Liver (tissue), 9 donors: ENCODE measurements around the gene LRRK1. TPM values are rescaled to one million over a fixed set of nuclear protein-coding genes. Genes with fewer than 3 reads are reported as not detected.

ENCODE experiments used
- DNase-seq: peaks from one replicate; pipeline ENCODE4 v3.0.0-alpha.2; 2017; ENCODE audit warnings: low spot score
- H3K27ac ChIP-seq, 2 donors: one replicate each; pipeline ENCODE4 v1.7.0; 2013; ENCODE audit warnings: inconsistent platforms in 2 of 2, low read length in 2 of 2, control low read depth in 1 of 2, low read depth in 1 of 2, mild to moderate bottlenecking in 1 of 2
- H3K27me3 ChIP-seq, 4 donors: one replicate each; pipeline versions ENCODE4 v1.6.1 to v1.7.0; 2013; ENCODE audit warnings: low read length in 3 of 4, inconsistent platforms in 1 of 4, mild to moderate bottlenecking in 1 of 4, moderate library complexity in 1 of 4; ENCODE audit not compliant: control insufficient read depth in 4 of 4, insufficient read depth in 4 of 4
- H3K36me3 ChIP-seq, 4 donors: one replicate each; pipeline versions ENCODE4 v1.6.1 to v1.7.0; 2013; ENCODE audit warnings: low read length in 3 of 4, mild to moderate bottlenecking in 3 of 4, low read depth in 1 of 4, moderate library complexity in 1 of 4; ENCODE audit not compliant: control insufficient read depth in 4 of 4, insufficient read depth in 3 of 4
- H3K4me1 ChIP-seq, 4 donors: one replicate each; pipeline versions ENCODE4 v1.6.1 to v1.7.0; 2013; ENCODE audit warnings: low read length in 3 of 4, mild to moderate bottlenecking in 3 of 4, moderate library complexity in 1 of 4; ENCODE audit not compliant: control insufficient read depth in 4 of 4, insufficient read depth in 4 of 4
- H3K4me3 ChIP-seq, 3 donors: one replicate each; pipeline versions ENCODE4 v1.6.1 to v1.7.0; 2013; ENCODE audit warnings: low read length in 3 of 3, control low read depth in 1 of 3, low read depth in 1 of 3, mild to moderate bottlenecking in 1 of 3
- H3K9ac ChIP-seq, 2 donors: one replicate each; pipeline ENCODE4 v1.7.0; 2013; ENCODE audit warnings: low read length in 2 of 2, mild to moderate bottlenecking in 2 of 2, moderate library complexity in 2 of 2, control low read depth in 1 of 2, low read depth in 1 of 2
- H3K9me3 ChIP-seq, 4 donors: one replicate each; pipeline versions ENCODE4 v1.6.1 to v1.7.0; 2013; ENCODE audit warnings: low read length in 3 of 4; ENCODE audit not compliant: control insufficient read depth in 4 of 4
- EGR1 ChIP-seq, 2 donors: IDR thresholded peaks; 2 replicates each; pipeline ENCODE4 v1.6.1; 2016 to 2018; ENCODE audit warnings: antibody characterized with exemption in 2 of 2, low read depth in 2 of 2
- FOXA1 ChIP-seq: IDR thresholded peaks from 2 replicates; pipeline ENCODE4 v1.6.1; 2016; ENCODE audit warnings: antibody characterized with exemption
- FOXA2 ChIP-seq: IDR thresholded peaks from 2 replicates; pipeline ENCODE4 v1.6.1; 2016; ENCODE audit warnings: antibody characterized with exemption
- GABPA ChIP-seq, 2 donors: IDR thresholded peaks in 1 of 2; conservative IDR thresholded peaks in 1 of 2; 2 replicates each; pipeline ENCODE4 v1.6.1; 2016; ENCODE audit warnings: antibody characterized with exemption in 2 of 2, mild to moderate bottlenecking in 1 of 2, moderate library complexity in 1 of 2
- HNF4A ChIP-seq, 2 donors: conservative IDR thresholded peaks; 2 replicates each; pipeline ENCODE4 v1.6.1; 2016; ENCODE audit warnings: antibody characterized with exemption in 2 of 2, mild to moderate bottlenecking in 2 of 2
- HNF4G ChIP-seq: IDR thresholded peaks from 2 replicates; pipeline ENCODE4 v1.6.1; 2016; ENCODE audit warnings: antibody characterized with exemption
- JUND ChIP-seq, 2 donors: IDR thresholded peaks; 2 replicates each; pipeline ENCODE4 v1.6.1; 2016; ENCODE audit warnings: antibody characterized with exemption in 2 of 2
- MAX ChIP-seq: IDR thresholded peaks from 2 replicates; pipeline ENCODE4 v1.6.1; 2016; ENCODE audit warnings: antibody characterized with exemption
- NR2F2 ChIP-seq: IDR thresholded peaks from 2 replicates; pipeline ENCODE4 v1.6.1; 2016; ENCODE audit warnings: antibody characterized with exemption
- RAD21 ChIP-seq, 2 donors: IDR thresholded peaks; 2 replicates each; pipeline ENCODE4 v1.6.1; 2016; ENCODE audit warnings: antibody characterized with exemption in 2 of 2, mild to moderate bottlenecking in 2 of 2
- RXRA ChIP-seq, 2 donors: IDR thresholded peaks; 2 replicates each; pipeline ENCODE4 v1.6.1; 2017 to 2018; ENCODE audit warnings: antibody characterized with exemption in 2 of 2, mild to moderate bottlenecking in 1 of 2
- SP1 ChIP-seq: IDR thresholded peaks from 2 replicates; pipeline ENCODE4 v1.6.1; 2018; ENCODE audit warnings: antibody characterized with exemption, mild to moderate bottlenecking
- TAF1 ChIP-seq: conservative IDR thresholded peaks from 2 replicates; pipeline ENCODE4 v1.6.1; 2016; ENCODE audit warnings: antibody characterized with exemption, mild to moderate bottlenecking
- YY1 ChIP-seq: IDR thresholded peaks from 2 replicates; pipeline ENCODE4 v1.6.1; 2016; ENCODE audit warnings: antibody characterized with exemption, mild to moderate bottlenecking
- WGBS: extraction: QIAGEN DNeasy Blood & Tissue Kit; methylation state at CpG from one replicate; pipeline ENCODE4 v1.1.7; 2013; 5-methylcytosine and 5-hydroxymethylcytosine counted together
- polyA plus RNA-seq, 2 donors: library from polyadenylated mRNA; stranded (reverse) in 1 of 2; unstranded in 1 of 2; fragments of 200-250 nt in 1 of 2; fragments of >200 nt in 1 of 2; fragmentation: Nextera tagmentation in 1 of 2; extraction: Ambion mirVana in 1 of 2; gene quantifications; one replicate each; pipeline versions ENCODE4 v1.2.1 to v1.2.3, GENCODE V29; 2013 to 2015
- total RNA-seq, 2 donors: library from RNA; depleted of rRNA; stranded (reverse); fragments of >200 nt; gene quantifications; one replicate each; pipeline ENCODE4 v1.2.3, GENCODE V29; 2014
- TF ChIP-seq, protein P1 (sequence below): fragments of 150-350 bp; IDR thresholded peaks from 2 replicates; pipeline ENCODE4 v1.5.1; 2017; ENCODE audit warnings: improper control_type of control experiment, low read depth, low read length; ENCODE audit not compliant: missing input control
- TF ChIP-seq, protein P2 (sequence below): IDR thresholded peaks from 2 replicates; pipeline ENCODE4 v1.6.1; 2016; ENCODE audit warnings: antibody characterized with exemption, mild to moderate bottlenecking
- TF ChIP-seq, protein P3 (sequence below): IDR thresholded peaks from 2 replicates; pipeline ENCODE4 v1.6.1; 2016; ENCODE audit warnings: antibody characterized with exemption
- TF ChIP-seq, protein P4 (sequence below): IDR thresholded peaks from 2 replicates; pipeline ENCODE4 v1.6.1; 2016; ENCODE audit warnings: antibody characterized with exemption
- donor health status: healthy.
- donor health status: healthy.
- donor health status: healthy.
- donor health status: healthy.
- donor health status: healthy.

LRRK1 gene
- total and polyA plus RNA-seq, 4 donors = 1.2 to 4.4 (median 2.7) TPM

- 87% methylated on average over 4 of the region's 4 CpGs for WGBS
These were observed 123.2 kb downstream of the LRRK1 start for GRCh38 chr15:101042320-101042719.

GRCh38 chr15:101043011-101043410, 123.9 kb downstream of the LRRK1 start:
- no peak overlapping the region for H3K27ac ChIP-seq
- peaks cover 0 to 2% (median 0%) of the 10 kb centered on the region in 4 donors for H3K9me3 ChIP-seq
- no peaks in the 10 kb centered on the region for H3K27me3 ChIP-seq
- DNase-seq = peak; percentile 9
- WGBS = 97% methylated on average over 5 of the region's 5 CpGs
- no peaks in the 10 kb centered on the region for H3K4me1 ChIP-seq
- no peak overlapping the region for H3K9ac ChIP-seq
- H3K36me3 ChIP-seq = peaks cover 0 to 1% (median 0%) of the 10 kb centered on the region in 4 donors
- no peak overlapping the region for H3K4me3 ChIP-seq
- TF ChIP-seq HNF4G (no peak), TAF1 (no peak), MAX (no peak), FOXA1 (no peak), EGR1 (IDR thresholded peaks at IDR 0.05; ENCODE audit: low read depth in 2 of 2) (no peak), HNF4A (conservative IDR thresholded peaks at IDR 0.05) (no peak), SP1 (no peak), RAD21 (IDR thresholded peaks at IDR 0.05) (no peak), GABPA (IDR thresholded peaks at IDR 0.05 in 1 of 2, conservative IDR thresholded peaks at IDR 0.05 in 1 of 2) (no peak), RXRA (IDR thresholded peaks at IDR 0.05) (no peak)
- TF ChIP-seq, protein P1, sequence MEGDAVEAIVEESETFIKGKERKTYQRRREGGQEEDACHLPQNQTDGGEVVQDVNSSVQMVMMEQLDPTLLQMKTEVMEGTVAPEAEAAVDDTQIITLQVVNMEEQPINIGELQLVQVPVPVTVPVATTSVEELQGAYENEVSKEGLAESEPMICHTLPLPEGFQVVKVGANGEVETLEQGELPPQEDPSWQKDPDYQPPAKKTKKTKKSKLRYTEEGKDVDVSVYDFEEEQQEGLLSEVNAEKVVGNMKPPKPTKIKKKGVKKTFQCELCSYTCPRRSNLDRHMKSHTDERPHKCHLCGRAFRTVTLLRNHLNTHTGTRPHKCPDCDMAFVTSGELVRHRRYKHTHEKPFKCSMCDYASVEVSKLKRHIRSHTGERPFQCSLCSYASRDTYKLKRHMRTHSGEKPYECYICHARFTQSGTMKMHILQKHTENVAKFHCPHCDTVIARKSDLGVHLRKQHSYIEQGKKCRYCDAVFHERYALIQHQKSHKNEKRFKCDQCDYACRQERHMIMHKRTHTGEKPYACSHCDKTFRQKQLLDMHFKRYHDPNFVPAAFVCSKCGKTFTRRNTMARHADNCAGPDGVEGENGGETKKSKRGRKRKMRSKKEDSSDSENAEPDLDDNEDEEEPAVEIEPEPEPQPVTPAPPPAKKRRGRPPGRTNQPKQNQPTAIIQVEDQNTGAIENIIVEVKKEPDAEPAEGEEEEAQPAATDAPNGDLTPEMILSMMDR = no peak
- TF ChIP-seq, protein P2, sequence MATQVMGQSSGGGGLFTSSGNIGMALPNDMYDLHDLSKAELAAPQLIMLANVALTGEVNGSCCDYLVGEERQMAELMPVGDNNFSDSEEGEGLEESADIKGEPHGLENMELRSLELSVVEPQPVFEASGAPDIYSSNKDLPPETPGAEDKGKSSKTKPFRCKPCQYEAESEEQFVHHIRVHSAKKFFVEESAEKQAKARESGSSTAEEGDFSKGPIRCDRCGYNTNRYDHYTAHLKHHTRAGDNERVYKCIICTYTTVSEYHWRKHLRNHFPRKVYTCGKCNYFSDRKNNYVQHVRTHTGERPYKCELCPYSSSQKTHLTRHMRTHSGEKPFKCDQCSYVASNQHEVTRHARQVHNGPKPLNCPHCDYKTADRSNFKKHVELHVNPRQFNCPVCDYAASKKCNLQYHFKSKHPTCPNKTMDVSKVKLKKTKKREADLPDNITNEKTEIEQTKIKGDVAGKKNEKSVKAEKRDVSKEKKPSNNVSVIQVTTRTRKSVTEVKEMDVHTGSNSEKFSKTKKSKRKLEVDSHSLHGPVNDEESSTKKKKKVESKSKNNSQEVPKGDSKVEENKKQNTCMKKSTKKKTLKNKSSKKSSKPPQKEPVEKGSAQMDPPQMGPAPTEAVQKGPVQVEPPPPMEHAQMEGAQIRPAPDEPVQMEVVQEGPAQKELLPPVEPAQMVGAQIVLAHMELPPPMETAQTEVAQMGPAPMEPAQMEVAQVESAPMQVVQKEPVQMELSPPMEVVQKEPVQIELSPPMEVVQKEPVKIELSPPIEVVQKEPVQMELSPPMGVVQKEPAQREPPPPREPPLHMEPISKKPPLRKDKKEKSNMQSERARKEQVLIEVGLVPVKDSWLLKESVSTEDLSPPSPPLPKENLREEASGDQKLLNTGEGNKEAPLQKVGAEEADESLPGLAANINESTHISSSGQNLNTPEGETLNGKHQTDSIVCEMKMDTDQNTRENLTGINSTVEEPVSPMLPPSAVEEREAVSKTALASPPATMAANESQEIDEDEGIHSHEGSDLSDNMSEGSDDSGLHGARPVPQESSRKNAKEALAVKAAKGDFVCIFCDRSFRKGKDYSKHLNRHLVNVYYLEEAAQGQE = no peak

More at GRCh38 chr15:101042320-101042719, 123.2 kb downstream of the LRRK1 start:
- Histone ChIP-seq H3K9me3 (peaks cover 0 to 2% (median 0%) of the 10 kb centered on the region in 4 donors), H3K4me3 (no peak overlapping the region), H3K4me1 (no peaks in the 10 kb centered on the region), H3K36me3 (peaks cover 0 to 1% (median 0%) of the 10 kb centered on the region in 4 donors), H3K27me3 (no peaks in the 10 kb centered on the region), H3K9ac (no peak overlapping the region), H3K27ac (no peak overlapping the region)
- DNase-seq = peak; percentile 8
- TF ChIP-seq TAF1 (no peak), YY1 (no peak), JUND (IDR thresholded peaks at IDR 0.05) (no peak), SP1 (no peak), FOXA1 (no peak), NR2F2 (no peak), MAX (no peak), HNF4A (conservative IDR thresholded peaks at IDR 0.05) (no peak), HNF4G (no peak), RAD21 (IDR thresholded peaks at IDR 0.05) (no peak), GABPA (IDR thresholded peaks at IDR 0.05 in 1 of 2, conservative IDR thresholded peaks at IDR 0.05 in 1 of 2) (no peak), FOXA2 (no peak)
- TF ChIP-seq, protein P3, sequence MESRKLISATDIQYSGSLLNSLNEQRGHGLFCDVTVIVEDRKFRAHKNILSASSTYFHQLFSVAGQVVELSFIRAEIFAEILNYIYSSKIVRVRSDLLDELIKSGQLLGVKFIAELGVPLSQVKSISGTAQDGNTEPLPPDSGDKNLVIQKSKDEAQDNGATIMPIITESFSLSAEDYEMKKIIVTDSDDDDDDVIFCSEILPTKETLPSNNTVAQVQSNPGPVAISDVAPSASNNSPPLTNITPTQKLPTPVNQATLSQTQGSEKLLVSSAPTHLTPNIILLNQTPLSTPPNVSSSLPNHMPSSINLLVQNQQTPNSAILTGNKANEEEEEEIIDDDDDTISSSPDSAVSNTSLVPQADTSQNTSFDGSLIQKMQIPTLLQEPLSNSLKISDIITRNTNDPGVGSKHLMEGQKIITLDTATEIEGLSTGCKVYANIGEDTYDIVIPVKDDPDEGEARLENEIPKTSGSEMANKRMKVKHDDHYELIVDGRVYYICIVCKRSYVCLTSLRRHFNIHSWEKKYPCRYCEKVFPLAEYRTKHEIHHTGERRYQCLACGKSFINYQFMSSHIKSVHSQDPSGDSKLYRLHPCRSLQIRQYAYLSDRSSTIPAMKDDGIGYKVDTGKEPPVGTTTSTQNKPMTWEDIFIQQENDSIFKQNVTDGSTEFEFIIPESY = no peak
- TF ChIP-seq, protein P4, sequence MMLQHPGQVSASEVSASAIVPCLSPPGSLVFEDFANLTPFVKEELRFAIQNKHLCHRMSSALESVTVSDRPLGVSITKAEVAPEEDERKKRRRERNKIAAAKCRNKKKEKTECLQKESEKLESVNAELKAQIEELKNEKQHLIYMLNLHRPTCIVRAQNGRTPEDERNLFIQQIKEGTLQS = no peak
- TF ChIP-seq, protein P2 = no peak
